HepG2 (cell line): ENCODE results near the gene ZBTB2. TPM values are rescaled to one million over a fixed set of nuclear protein-coding genes. Genes with fewer than 3 reads are reported as not detected.

Experiments
- ATAC-seq: fragments of 200-7000 bp; cut with Tn5 transposase; 3 replicates; pipeline ENCODE4 v1.9.1; 2020; ENCODE audit warnings: mild to moderate bottlenecking, moderate library complexity
- BruUV-seq: library from RNA; stranded (reverse); fragments of 400-500 nt; replicated peaks from 2 replicates; lab custom pipeline; 2021; lab: Mats Ljungman, UMichigan
- CTCF ChIA-PET: fragments of 300-600 bp; formaldehyde crosslinking; extraction: SDS; loops from one replicate; lab custom pipeline; 2021; ENCODE audit warnings: low total read pairs, inconsistent platforms, low intra/inter-chr PET ratio; lab: Yijun Ruan, JAX
- POLR2A ChIA-PET: fragments of 350-600 bp; sonication (Branson Sonifier 250); formaldehyde crosslinking; loops from one replicate; lab custom pipeline; 2020; ENCODE audit warnings: antibody characterized with exemption, inconsistent platforms; lab: Yijun Ruan, JAX
- DNase-seq: peaks from one replicate; pipeline ENCODE4 v3.0.0-alpha.2; 2015; ENCODE audit warnings: low spot score
- FAIRE-seq: peaks from 3 replicates; lab custom pipeline; 2011; peaks lifted over from hg19 to GRCh38; lab: Jason Lieb, UNC
- H2AFZ ChIP-seq: one replicate; pipeline ENCODE4 v1.6.1; 2011; ENCODE audit warnings: low read length, inconsistent platforms
- H3K27ac ChIP-seq: fragments of 300-600 bp; 3 replicates; pipeline ENCODE4 v1.8.0; 2011; ENCODE audit warnings: mixed run types, mild to moderate bottlenecking, mixed read lengths, low read length, inconsistent platforms; ENCODE audit not compliant: insufficient read depth; ENCODE audit errors: extremely low read length
- H3K27me3 ChIP-seq, 2 experiments: fragments of 200-600 bp in 1 of 2; 2 replicates in 1 of 2; 3 replicates in 1 of 2; pipeline versions ENCODE4 v1.6.0 to v1.8.0; 2011; ENCODE audit warnings: low read length in 2 of 2, mild to moderate bottlenecking in 2 of 2, moderate library complexity in 2 of 2, inconsistent platforms in 1 of 2; ENCODE audit not compliant: insufficient read depth in 2 of 2, control insufficient read depth in 1 of 2
- H3K36me3 ChIP-seq, 2 experiments: fragments of 200-600 bp in 1 of 2; replicated peaks in 1 of 2; 2 replicates in 1 of 2; 3 replicates in 1 of 2; pipeline versions ENCODE4 v1.5.1 to v1.8.0; 2011; ENCODE audit warnings: low read length in 2 of 2, inconsistent platforms in 1 of 2; ENCODE audit not compliant: insufficient read depth in 2 of 2, control insufficient read depth in 1 of 2
- H3K4me1 ChIP-seq: 2 replicates; pipeline ENCODE4 v1.5.1; 2012; ENCODE audit warnings: low read length, inconsistent platforms; ENCODE audit not compliant: insufficient read depth
- H3K4me2 ChIP-seq: 2 replicates; pipeline ENCODE4 v1.6.0; 2011; ENCODE audit warnings: low read depth, low read length, inconsistent platforms
- H3K4me3 ChIP-seq, 3 experiments: fragments of 200-600 bp in 1 of 3; sonication (generic), shearing (Covaris generic) in 1 of 3; replicated peaks in 1 of 3; 2 replicates each; pipeline ENCODE4 v1.5.1; 2011 to 2016; ENCODE audit warnings: low read length in 3 of 3, inconsistent platforms in 2 of 3, low read depth in 2 of 3, mild to moderate bottlenecking in 2 of 3, control low read depth in 1 of 3, mixed read lengths in 1 of 3; ENCODE audit not compliant: insufficient read depth in 1 of 3
- H3K79me2 ChIP-seq: one replicate; pipeline ENCODE4 v1.6.1; 2011; ENCODE audit warnings: low read length, inconsistent platforms; ENCODE audit not compliant: insufficient read depth
- H3K9ac ChIP-seq: 2 replicates; pipeline ENCODE4 v1.6.0; 2011; ENCODE audit warnings: mild to moderate bottlenecking, low read depth, low read length, inconsistent platforms; ENCODE audit not compliant: insufficient read depth
- H3K9me3 ChIP-seq: 2 replicates; pipeline ENCODE4 v1.5.1; 2012; ENCODE audit warnings: mild to moderate bottlenecking, low read length
- H4K20me1 ChIP-seq: 2 replicates; pipeline ENCODE4 v1.6.0; 2011; ENCODE audit warnings: inconsistent platforms, mild to moderate bottlenecking, low read length, moderate library complexity; ENCODE audit not compliant: insufficient read depth
- CBX1 ChIP-seq: IDR thresholded peaks from one replicate; pipeline ENCODE4 v1.6.1; 2016; ENCODE audit warnings: antibody characterized with exemption, low read depth
- FOSL1 ChIP-seq: sonication (generic); formaldehyde crosslinking; IDR thresholded peaks from 2 replicates; pipeline ENCODE4 v1.9.0; 2021; ENCODE audit warnings: missing genetic modification reagents, borderline replicate concordance
- GZF1 ChIP-seq: sonication (generic); formaldehyde crosslinking; IDR thresholded peaks from 2 replicates; pipeline ENCODE4 v1.5.1; 2020; ENCODE audit warnings: mild to moderate bottlenecking, missing genetic modification reagents
- HIC2 ChIP-seq: sonication (generic); formaldehyde crosslinking; IDR thresholded peaks from 2 replicates; pipeline ENCODE4 v1.9.0; 2022; ENCODE audit warnings: low read depth, missing genetic modification reagents
- MAFG ChIP-seq: sonication (generic); formaldehyde crosslinking; IDR thresholded peaks from 2 replicates; pipeline ENCODE4 v1.5.1; 2020; ENCODE audit warnings: mild to moderate bottlenecking, missing genetic modification reagents
- MED13 ChIP-seq: sonication (generic); formaldehyde crosslinking; IDR thresholded peaks from 2 replicates; pipeline ENCODE4 v1.5.0; 2020; ENCODE audit warnings: missing genetic modification reagents
- MYPOP ChIP-seq: sonication (generic); formaldehyde crosslinking; IDR thresholded peaks from 2 replicates; pipeline ENCODE4 v1.8.1; 2023; ENCODE audit warnings: mild to moderate bottlenecking, moderate library complexity, missing genetic modification reagents
- NFE2L2 ChIP-seq: fragments of 150-350 bp; IDR thresholded peaks from 2 replicates; pipeline ENCODE4 v1.6.1; 2014; ENCODE audit warnings: low read length
- NR2F6 ChIP-seq, 2 experiments: IDR thresholded peaks; 2 replicates each; pipeline ENCODE4 v1.6.1; 2016; ENCODE audit warnings: antibody characterized with exemption in 1 of 2, mild to moderate bottlenecking in 1 of 2
- POLR2AphosphoS2 ChIP-seq: IDR thresholded peaks from 2 replicates; pipeline ENCODE4 v1.6.1; 2011; ENCODE audit warnings: low read depth, low read length, improper control_type of control experiment
- RCOR2 ChIP-seq: IDR thresholded peaks from 2 replicates; pipeline ENCODE4 v1.6.1; 2016; ENCODE audit warnings: missing biosample characterization, missing genetic modification reagents
- RNF219 ChIP-seq: sonication (generic); formaldehyde crosslinking; IDR thresholded peaks from 2 replicates; pipeline ENCODE4 v1.5.0; 2020; ENCODE audit warnings: mild to moderate bottlenecking, missing genetic modification reagents
- SP2 ChIP-seq: sonication (generic); formaldehyde crosslinking; IDR thresholded peaks from 2 replicates; pipeline ENCODE4 v1.5.1; 2020; ENCODE audit warnings: mild to moderate bottlenecking, missing genetic modification reagents
- ZBTB33 ChIP-seq: sonication (generic); formaldehyde crosslinking; IDR thresholded peaks from 2 replicates; pipeline ENCODE4 v1.4.0; 2020; ENCODE audit warnings: missing genetic modification reagents
- ZFP62 ChIP-seq: sonication (generic); formaldehyde crosslinking; IDR thresholded peaks from 2 replicates; pipeline ENCODE4 v1.4.0; 2020; ENCODE audit warnings: missing genetic modification reagents
- ZNF350 ChIP-seq: sonication (generic); formaldehyde crosslinking; IDR thresholded peaks from 2 replicates; pipeline ENCODE4 v1.4.0; 2020; ENCODE audit warnings: mild to moderate bottlenecking, low read depth, missing genetic modification reagents, borderline replicate concordance
- ZNF430 ChIP-seq: sonication (generic); formaldehyde crosslinking; IDR thresholded peaks from 2 replicates; pipeline ENCODE4 v1.9.0; 2021; ENCODE audit warnings: mild to moderate bottlenecking, missing genetic modification reagents
- ZNF619 ChIP-seq: sonication (generic); formaldehyde crosslinking; IDR thresholded peaks from 2 replicates; pipeline ENCODE4 v1.4.0; 2020; ENCODE audit warnings: mild to moderate bottlenecking, missing genetic modification reagents
- WGBS: methylation state at CpG from one replicate; pipeline ENCODE4 v1.1.6; 2017; ENCODE audit warnings: low lambda C conversion rate; 5-methylcytosine and 5-hydroxymethylcytosine counted together
- in situ Hi-C: cut with HindIII; loops from 2 replicates; pipeline ENCODE4 v1.10.0; 2017; ENCODE audit warnings: low pct_unique_long_range_greater_than_20kb; ENCODE audit not compliant: extremely low pct_ligation_motif_present
- intact Hi-C: fragments of 100-400 bp; cut with micrococcal nuclease; formaldehyde crosslinking; loops from one replicate; pipeline ENCODE4 v1.10.0; 2022; ENCODE audit not compliant: unreplicated experiment
- polyA plus RNA-seq, 8 experiments: library from polyadenylated mRNA; depleted of rRNA in 3 of 8; stranded (reverse) in 7 of 8; unstranded in 1 of 8; fragments of >200 nt; fragmentation: Illumina TruSeq in 4 of 8; extraction: Trizol in 4 of 8; gene quantifications; 2 replicates each; pipeline versions ENCODE4 v1.2.1 to v1.2.3, GENCODE V29; 2011 to 2016; ENCODE audit warnings: low read depth in 4 of 8, missing spikeins in 1 of 8, mixed read lengths in 1 of 8; ENCODE audit not compliant: insufficient read depth in 1 of 8
- total RNA-seq, 5 experiments: library from RNA; depleted of rRNA; stranded (reverse); fragments of >200 nt; fragmentation: Illumina TruSeq; extraction: Trizol; gene quantifications; 2 replicates each; pipeline ENCODE4 v1.2.3, GENCODE V29; 2016; ENCODE audit warnings: low read depth in 1 of 5

Gene ZBTB2
- total and polyA plus RNA-seq, 2 of the 13 experiments (the other 11 are each of a cell fraction or from before 2014, with no cell fraction given) = 15.4 to 22.8 TPM

GRCh38 chr6:151432651-151433050 lies 41.3 kb upstream of the ZBTB2 start:
- Histone ChIP-seq H3K4me1 (peaks cover 20% of the 10 kb centered on the region), H3K27me3 (no peaks in the 10 kb centered on the region), H3K9ac (no peak overlapping the region), H3K4me2 (no peak overlapping the region), H3K79me2 (peaks cover 29% of the 10 kb centered on the region), H3K27ac (no peak overlapping the region), H3K4me3 (no peak overlapping the region), H3K36me3 (peaks cover 19 to 67% of the 10 kb centered on the region in 2 experiments), H3K9me3 (no peaks in the 10 kb centered on the region), H2AFZ (no peak overlapping the region), H4K20me1 (no peaks in the 10 kb centered on the region; the same call in 1 of the 2 replicates)
- intact Hi-C loops (no loop called here), in situ Hi-C loops (no loop called here)
- TSS peak; percentile 2 for BruUV-seq
- ATAC-seq = no peak
- no peak for DNase-seq
- WGBS = 94% methylated on average over 4 of the region's 4 CpGs
- POLR2A ChIA-PET = no interaction called here
- FAIRE-seq = no peak
- CTCF ChIA-PET = interaction anchor here (1.9 kb wide), 1 partner anchor 43 kb away, joined by 5 read pairs; no protein-coding TSS in a partner anchor
- TF ChIP-seq MYPOP (CRISPR knock-in tag) = no peak
- TF ChIP-seq ZBTB33 (CRISPR knock-in tag) = no peak
- TF ChIP-seq ZNF619 (CRISPR knock-in tag) = no peak
- TF ChIP-seq SP2 (CRISPR knock-in tag) = no peak
- TF ChIP-seq ZFP62 = no peak
- no peak for TF ChIP-seq FOSL1
- no peak for TF ChIP-seq MAFG (CRISPR knock-in tag)
- no peak for TF ChIP-seq NR2F6 (IDR thresholded peaks at IDR 0.05)
- TF ChIP-seq NR2F6 (CRISPR knock-in tag; IDR thresholded peaks at IDR 0.05) = no peak
- no peak for TF ChIP-seq GZF1 (CRISPR knock-in tag)
- no peak for TF ChIP-seq POLR2AphosphoS2
- no peak for TF ChIP-seq ZNF350
- no peak for TF ChIP-seq RCOR2 (CRISPR knock-in tag)
- TF ChIP-seq CBX1 = no peak
- no peak for TF ChIP-seq RNF219 (CRISPR knock-in tag)
- no peak for TF ChIP-seq MED13 (CRISPR knock-in tag)
- TF ChIP-seq ZNF430 (CRISPR knock-in tag) = no peak
- TF ChIP-seq NFE2L2 = no peak
- no peak for TF ChIP-seq HIC2 (CRISPR knock-in tag)
